ENCODE results near the gene FURIN.
"Not testable (repeated sequence)": the region's sequence is repeated elsewhere in the genome, so short reads cannot be mapped to it uniquely, and the experiment has no call there.

FURIN gene

DNA sequence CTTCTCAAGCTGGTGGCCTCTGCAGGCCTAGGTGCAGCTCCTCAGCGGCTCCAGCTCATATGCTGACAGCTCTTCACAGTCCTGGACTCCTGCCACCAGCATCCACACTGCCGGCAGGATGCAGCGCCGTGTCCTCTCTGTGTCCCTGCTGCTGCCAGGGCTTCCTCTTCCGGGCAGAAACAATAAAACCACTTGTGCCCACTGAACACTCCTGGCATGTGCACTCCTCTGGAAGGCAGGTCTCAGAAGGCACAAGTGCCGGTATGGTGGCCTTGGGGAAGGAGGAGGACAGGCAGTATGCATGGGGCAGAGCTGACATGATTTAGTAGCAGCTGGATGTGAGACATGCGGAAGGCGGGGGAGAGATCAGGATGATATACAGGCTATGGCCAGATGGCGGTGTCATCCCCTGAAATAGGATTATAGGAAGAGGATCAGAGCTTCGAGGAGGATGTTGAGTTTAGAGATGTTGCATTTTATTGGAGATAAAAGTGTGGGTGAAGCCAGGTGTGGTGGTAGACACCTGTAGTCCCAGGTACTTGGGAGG lies 27.3 kb downstream of the FURIN start:
- Histone ChIP-seq H3K4me1 (ENCODE audit: control extremely low read depth in 1 of 4, control insufficient read depth in 4 of 4, insufficient read depth in 4 of 4, low read length in 3 of 4) (no peaks in the 10 kb centered on the region), H3K4me3 (ENCODE audit: control insufficient read depth in 1 of 7, extremely low read depth in 1 of 7, insufficient read depth in 4 of 7, low read depth in 2 of 7, low read length in 6 of 7) (no peak overlapping the region), H3K27ac (ENCODE audit: insufficient read depth in 1 of 2, low read depth in 1 of 2, low read length in 2 of 2, poor library complexity in 1 of 2, severe bottlenecking in 2 of 2) (no peak overlapping the region), H3K9me3 (ENCODE audit: control extremely low read depth in 1 of 5, control insufficient read depth in 4 of 5, insufficient read depth in 2 of 5, low read depth in 1 of 5, low read length in 4 of 5) (no peaks in the 10 kb centered on the region), H3K27me3 (replicated peaks in 2 of 5; ENCODE audit: control insufficient read depth in 4 of 5, insufficient read depth in 5 of 5, low read length in 4 of 5) (no peaks in the 10 kb centered on the region), H3K36me3 (ENCODE audit: control insufficient read depth in 4 of 4, insufficient read depth in 4 of 4, low read length in 3 of 4) (peaks cover 12 to 53% (median 46%) of the 10 kb centered on the region in 4 experiments)
- DNase-seq = peak in 1 of 3 donors; percentile 40
- ChIA-PET CTCF (interaction anchor here (0.8 to 16.2 kb wide), 9 partner anchors 10 to 574 kb away, joined by 3 to 258 read pairs (median 4); partner anchors contain the start of genes FURIN, HDDC3 and UNC45A), POLR2A (no interaction called here)
- WGBS (ENCODE audit: insufficient coverage) = 89% methylated on average over 9 of the region's 10 CpGs

DNA sequence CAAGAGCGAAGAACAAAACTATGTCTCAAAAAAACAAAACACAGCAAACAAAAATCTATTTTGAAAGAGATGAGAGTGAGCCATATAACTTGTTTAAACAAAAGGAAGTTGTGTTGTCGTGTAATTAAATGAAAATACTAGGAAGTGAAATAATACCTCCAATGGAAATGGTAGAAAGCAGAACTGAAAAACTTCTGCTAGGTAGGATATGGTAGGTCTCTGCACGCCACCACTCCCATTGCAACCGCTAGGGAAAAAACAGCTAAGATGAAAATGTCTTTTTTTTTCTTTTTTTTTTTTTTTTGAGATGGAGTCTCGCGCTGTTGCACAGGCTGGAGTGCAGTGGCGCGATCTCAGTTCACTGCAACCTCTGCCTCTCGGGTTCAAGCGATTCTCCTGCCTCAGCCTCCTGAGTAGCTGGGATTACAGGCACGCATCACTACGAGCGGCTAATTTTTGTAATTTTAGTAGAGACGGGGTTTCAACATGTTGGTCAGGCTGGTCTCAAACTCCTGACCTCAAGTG lies 28.8 kb downstream of the FURIN start:
- peak in 2 of 3 donors; percentile 53 to 61 for DNase-seq
- POLR2A ChIA-PET; H3K4me3 ChIP-seq (ENCODE audit: control insufficient read depth in 1 of 7, extremely low read depth in 1 of 7, insufficient read depth in 4 of 7, low read depth in 2 of 7, low read length in 6 of 7); H3K9me3 ChIP-seq (ENCODE audit: control extremely low read depth in 1 of 5, control insufficient read depth in 4 of 5, insufficient read depth in 2 of 5, low read depth in 1 of 5, low read length in 4 of 5); H3K27ac ChIP-seq (ENCODE audit: insufficient read depth in 1 of 2, low read depth in 1 of 2, low read length in 2 of 2, poor library complexity in 1 of 2, severe bottlenecking in 2 of 2); H3K27me3 ChIP-seq (replicated peaks in 2 of 5; ENCODE audit: control insufficient read depth in 4 of 5, insufficient read depth in 5 of 5, low read length in 4 of 5): not testable (repeated sequence)
- WGBS (ENCODE audit: insufficient coverage) = 98% methylated on average over 10 of the region's 14 CpGs
- CTCF ChIA-PET = interaction anchor here (1.2 to 16.2 kb wide), 5 partner anchors 9 to 36 kb away, joined by 3 to 258 read pairs (median 25); partner anchors contain the start of genes HDDC3 and UNC45A
- peaks cover 0 to 12% (median 10%) of the 10 kb centered on the region in 4 experiments for H3K4me1 ChIP-seq (ENCODE audit: control extremely low read depth in 1 of 4, control insufficient read depth in 4 of 4, insufficient read depth in 4 of 4, low read length in 3 of 4)
- H3K36me3 ChIP-seq (ENCODE audit: control insufficient read depth in 4 of 4, insufficient read depth in 4 of 4, low read length in 3 of 4) = peaks cover 7 to 38% (median 32%) of the 10 kb centered on the region in 4 experiments

- 8% methylated on average over 2 of the region's 14 CpGs for WGBS (ENCODE audit: insufficient coverage)
- H3K4me3 ChIP-seq (ENCODE audit: control insufficient read depth in 1 of 7, extremely low read depth in 1 of 7, insufficient read depth in 4 of 7, low read depth in 2 of 7, low read length in 6 of 7) = peak overlapping the region in 4 of 7 experiments; percentile 69 to 81 (median 77)
These were observed 33.0 kb downstream of the FURIN start for GRCh38 chr15:90901175-90902039.

DNA sequence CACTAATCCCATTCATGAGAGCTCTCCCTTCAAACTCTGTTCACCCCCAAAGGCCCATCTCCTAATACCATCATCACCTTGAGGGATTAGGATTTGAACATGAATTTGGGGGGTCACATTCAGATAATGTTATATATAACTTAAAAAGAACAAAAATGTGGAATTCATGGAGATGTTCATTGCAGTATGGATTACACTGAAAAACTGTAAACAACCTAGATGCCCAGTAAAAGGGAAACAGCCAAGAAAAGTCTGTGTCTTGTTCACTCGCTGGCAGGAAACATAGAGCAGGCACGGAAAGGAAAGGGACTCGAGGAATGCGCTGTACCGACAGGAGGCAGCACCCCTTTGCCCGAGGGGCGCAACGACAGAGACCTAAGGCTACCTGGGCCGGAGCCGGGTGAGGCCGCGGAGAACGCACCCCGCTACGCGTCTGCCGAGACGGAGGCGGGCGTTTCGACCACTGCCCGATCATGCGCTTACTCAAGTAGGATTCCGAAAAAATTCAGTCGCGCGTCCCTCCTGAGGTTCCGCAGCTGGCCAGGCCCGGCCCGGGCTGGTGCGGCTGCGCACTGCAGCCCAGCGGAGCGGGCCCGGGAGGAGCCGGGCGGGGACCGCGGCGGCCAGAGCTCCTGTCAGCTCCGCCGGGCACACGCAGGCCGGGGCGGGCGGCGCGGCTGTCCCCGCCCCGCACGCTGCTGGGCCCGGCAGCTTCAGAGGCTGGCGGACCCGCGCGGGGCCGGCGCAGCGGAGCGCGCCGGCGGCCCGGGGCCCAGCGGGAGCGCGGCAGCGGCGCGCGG lies 33.9 kb downstream of the FURIN start:
- peak; percentile 74 to 82 (median 80) for DNase-seq
- Histone ChIP-seq H3K27me3 (replicated peaks in 2 of 5; ENCODE audit: control insufficient read depth in 4 of 5, insufficient read depth in 5 of 5, low read length in 4 of 5) (no peaks in the 10 kb centered on the region), H3K4me3 (ENCODE audit: control insufficient read depth in 1 of 7, extremely low read depth in 1 of 7, insufficient read depth in 4 of 7, low read depth in 2 of 7, low read length in 6 of 7) (peak overlapping the region; percentile 69 to 85 (median 79)), H3K9me3 (ENCODE audit: control extremely low read depth in 1 of 5, control insufficient read depth in 4 of 5, insufficient read depth in 2 of 5, low read depth in 1 of 5, low read length in 4 of 5) (no peaks in the 10 kb centered on the region), H3K27ac (ENCODE audit: insufficient read depth in 1 of 2, low read depth in 1 of 2, low read length in 2 of 2, poor library complexity in 1 of 2, severe bottlenecking in 2 of 2) (peak overlapping the region; percentile 85 to 93), H3K36me3 (ENCODE audit: control insufficient read depth in 4 of 4, insufficient read depth in 4 of 4, low read length in 3 of 4) (peaks cover 5 to 26% (median 26%) of the 10 kb centered on the region in 4 experiments), H3K4me1 (ENCODE audit: control extremely low read depth in 1 of 4, control insufficient read depth in 4 of 4, insufficient read depth in 4 of 4, low read length in 3 of 4) (peaks cover 2 to 24% (median 20%) of the 10 kb centered on the region in 4 experiments)
- ChIA-PET POLR2A (interaction anchor here (0.5 to 3.7 kb wide), 7 partner anchors 14 to 204 kb away, joined by 3 to 32 read pairs (median 4); partner anchors contain the start of genes FES, HDDC3, RCCD1 and UNC45A), CTCF (interaction anchor here (0.7 to 16.2 kb wide), 6 partner anchors 9 to 371 kb away, joined by 3 to 258 read pairs (median 14); partner anchors contain the start of genes FES, HDDC3 and UNC45A)
- 0% methylated on average over 71 of the region's 71 CpGs for WGBS (ENCODE audit: insufficient coverage)

More at GRCh38 chr15:90901175-90902039, 33.0 kb downstream of the FURIN start:
- Histone ChIP-seq H3K4me1 (ENCODE audit: control extremely low read depth in 1 of 4, control insufficient read depth in 4 of 4, insufficient read depth in 4 of 4, low read length in 3 of 4) (peaks cover 2 to 24% (median 20%) of the 10 kb centered on the region in 4 experiments), H3K27me3 (replicated peaks in 2 of 5; ENCODE audit: control insufficient read depth in 4 of 5, insufficient read depth in 5 of 5, low read length in 4 of 5) (no peaks in the 10 kb centered on the region), H3K27ac (ENCODE audit: insufficient read depth in 1 of 2, low read depth in 1 of 2, low read length in 2 of 2, poor library complexity in 1 of 2, severe bottlenecking in 2 of 2) (peak overlapping the region; percentile 85 to 93), H3K9me3 (ENCODE audit: control extremely low read depth in 1 of 5, control insufficient read depth in 4 of 5, insufficient read depth in 2 of 5, low read depth in 1 of 5, low read length in 4 of 5) (no peaks in the 10 kb centered on the region), H3K36me3 (ENCODE audit: control insufficient read depth in 4 of 4, insufficient read depth in 4 of 4, low read length in 3 of 4) (peaks cover 5 to 21% (median 19%) of the 10 kb centered on the region in 4 experiments)
- peak; percentile 83 to 94 (median 87) for DNase-seq
- ChIA-PET CTCF (interaction anchor here (1.4 to 16.2 kb wide), 7 partner anchors 8 to 32 kb away, joined by 3 to 258 read pairs (median 6); partner anchors contain the start of genes FES, HDDC3 and UNC45A), POLR2A (interaction anchor here (2.6 to 3.7 kb wide), 2 partner anchors 16 to 30 kb away, joined by 8 to 32 read pairs; partner anchors contain the start of genes FES and HDDC3)

DNA sequence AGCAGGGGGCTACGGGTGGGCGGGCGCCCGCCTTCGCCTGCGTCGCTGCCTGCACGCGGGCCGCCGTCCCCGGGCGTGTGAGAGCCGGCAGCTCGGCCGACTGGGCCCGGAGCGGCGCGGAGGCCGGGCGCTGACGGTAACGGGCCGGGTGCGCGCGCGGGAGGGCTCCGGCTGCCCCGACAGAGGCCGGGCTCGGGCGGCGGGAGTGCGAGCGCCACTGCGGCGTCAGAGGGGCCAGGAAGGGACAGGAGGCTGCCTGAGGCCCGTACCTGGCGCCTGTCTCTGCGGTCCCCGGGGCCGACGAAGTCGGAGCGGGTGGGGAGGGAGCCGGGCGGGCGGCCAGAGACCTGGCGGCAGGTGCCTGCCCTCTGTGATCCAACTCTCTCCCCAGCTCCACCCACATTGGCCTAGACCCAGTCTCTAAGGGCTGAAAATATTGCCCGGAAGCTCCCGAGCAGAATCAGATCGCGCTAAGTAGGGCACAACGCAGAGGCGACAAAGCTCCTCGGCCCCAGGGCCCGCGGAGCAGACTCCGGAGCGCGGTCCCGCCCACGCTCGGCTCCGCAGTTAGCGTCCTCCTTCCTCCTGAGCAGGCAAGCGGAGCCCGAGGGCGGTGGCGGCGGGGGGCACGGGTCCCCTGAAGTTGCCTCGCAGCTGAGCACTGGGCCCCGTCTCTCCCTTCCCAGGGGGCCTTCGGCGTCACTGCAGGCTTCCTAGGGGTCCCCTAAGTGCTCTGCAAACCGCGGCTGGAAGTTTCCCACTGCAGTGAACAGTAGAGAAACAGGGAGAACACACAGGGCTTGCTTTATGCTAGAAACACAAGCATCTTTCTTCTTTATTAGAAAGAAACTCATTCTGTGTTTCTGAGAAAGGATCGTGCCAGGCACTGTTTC lies 34.7 kb downstream of the FURIN start, which contains the start of gene MAN2A2:
MAN2A2 (plus strand) TSS at position 463 of the 893 bp plus-strand sequence. CDS start 906 bp downstream, outside the sequence.
- Histone ChIP-seq H3K4me3 (ENCODE audit: control insufficient read depth in 1 of 7, extremely low read depth in 1 of 7, insufficient read depth in 4 of 7, low read depth in 2 of 7, low read length in 6 of 7) (peak within 1 kb of the TSS; percentile 69 to 85 (median 79)), H3K27me3 (replicated peaks in 2 of 5; ENCODE audit: control insufficient read depth in 4 of 5, insufficient read depth in 5 of 5, low read length in 4 of 5) (no peaks in the 10 kb centered on the region), H3K27ac (ENCODE audit: insufficient read depth in 1 of 2, low read depth in 1 of 2, low read length in 2 of 2, poor library complexity in 1 of 2, severe bottlenecking in 2 of 2) (peak within 1 kb of the TSS; percentile 85 to 93), H3K36me3 (ENCODE audit: control insufficient read depth in 4 of 4, insufficient read depth in 4 of 4, low read length in 3 of 4) (peaks cover 8 to 35% (median 31%) of the 10 kb centered on the region in 4 experiments), H3K9me3 (ENCODE audit: control extremely low read depth in 1 of 5, control insufficient read depth in 4 of 5, insufficient read depth in 2 of 5, low read depth in 1 of 5, low read length in 4 of 5) (no peaks in the 10 kb centered on the region), H3K4me1 (ENCODE audit: control extremely low read depth in 1 of 4, control insufficient read depth in 4 of 4, insufficient read depth in 4 of 4, low read length in 3 of 4) (peaks cover 2 to 24% (median 20%) of the 10 kb centered on the region in 4 experiments)
- CTCF ChIA-PET = interaction anchor here (0.7 to 16.2 kb wide), 10 partner anchors 10 to 908 kb away, joined by 3 to 258 read pairs (median 4); partner anchors contain the start of genes HDDC3 and UNC45A
- peak; percentile 68 to 82 (median 79) for DNase-seq
- under 1% methylated on average over 64 of the region's 81 CpGs for WGBS (ENCODE audit: insufficient coverage)
- POLR2A ChIA-PET = interaction anchor here (0.5 to 3.7 kb wide), 7 partner anchors 13 to 205 kb away, joined by 3 to 32 read pairs (median 4); partner anchors contain the start of genes FES, HDDC3, RCCD1 and UNC45A
